K562 (cell line): Measurements from ENCODE around the gene ANKRD34A. TPM values are rescaled to one million over a fixed set of nuclear protein-coding genes. Genes with fewer than 3 reads are reported as not detected.

Source experiments
- NFE2 ChIP-seq: IDR thresholded peaks from 2 replicates; pipeline ENCODE4 v1.6.1; 2014; ENCODE audit warnings: antibody characterized with exemption, low read depth
- NR4A1 ChIP-seq, 2 experiments: fragments of 250-450 bp in 1 of 2; fragments of 450-650 bp in 1 of 2; sonication (Bioruptor Pico) in 1 of 2; IDR thresholded peaks; 2 replicates each; pipeline versions ENCODE4 v1.4.0 to v1.6.1; 2016 to 2020; ENCODE audit warnings: mild to moderate bottlenecking in 2 of 2, missing compliant biosample characterization in 1 of 2, missing genetic modification characterization in 1 of 2, moderate library complexity in 1 of 2
- SRSF9 ChIP-seq: fragments of 200-400 bp; formaldehyde crosslinking; IDR thresholded peaks from 2 replicates; pipeline ENCODE4 v1.6.1; 2017; ENCODE audit warnings: low read depth, low read length, borderline replicate concordance
- TEAD4 ChIP-seq, 2 experiments: sonication (generic) in 1 of 2; formaldehyde crosslinking in 1 of 2; IDR thresholded peaks; 2 replicates each; pipeline versions ENCODE4 v1.6.1 to v1.8.0; 2012 to 2022; ENCODE audit warnings: borderline replicate concordance in 1 of 2, inconsistent platforms in 1 of 2, low read length in 1 of 2, mild to moderate bottlenecking in 1 of 2, missing genetic modification reagents in 1 of 2
- ZBTB49 ChIP-seq: sonication (generic); formaldehyde crosslinking; IDR thresholded peaks from 2 replicates; pipeline ENCODE4 v1.8.0; 2022; ENCODE audit warnings: missing genetic modification reagents, mild to moderate bottlenecking, borderline replicate concordance
- polyA plus RNA-seq, 8 experiments: library from polyadenylated mRNA; depleted of rRNA in 4 of 8; stranded (reverse) in 5 of 8; unstranded in 3 of 8; fragments of >200 nt; fragmentation: Nextera tagmentation in 2 of 8; fragmentation: Illumina TruSeq in 1 of 8; extraction: Ambion mirVana in 2 of 8; extraction: Trizol in 1 of 8; gene quantifications; 2 replicates each; pipeline versions ENCODE4 v1.2.1 to v1.2.3, GENCODE V29; 2011 to 2014; ENCODE audit warnings: inconsistent platforms in 1 of 8, missing spikeins in 1 of 8
- total RNA-seq, 7 experiments: library from RNA; depleted of rRNA in 6 of 7; stranded (reverse); fragments of >200 nt in 6 of 7; fragmentation: Illumina TruSeq in 2 of 7; extraction: Trizol in 2 of 7; gene quantifications; 2 replicates each; pipeline versions ENCODE4 v1.2.1 to v1.2.3, GENCODE V29; 2011 to 2021; ENCODE audit warnings: low replicate concordance in 1 of 7
- TF ChIP-seq, protein P1 (sequence below): fragments of 450-650 bp; IDR thresholded peaks from 2 replicates; pipeline ENCODE4 v1.6.1; 2016; ENCODE audit warnings: mild to moderate bottlenecking, moderate library complexity
- TF ChIP-seq, protein P2 (sequence below), 2 experiments: fragments of 450-650 bp in 1 of 2; IDR thresholded peaks; 2 replicates each; pipeline ENCODE4 v1.6.1; 2011 to 2017; ENCODE audit warnings: low read depth in 2 of 2, antibody characterized with exemption in 1 of 2, borderline replicate concordance in 1 of 2, low read length in 1 of 2, mild to moderate bottlenecking in 1 of 2, mixed read lengths in 1 of 2; ENCODE audit not compliant: control insufficient read depth in 1 of 2

The ANKRD34A gene
- total and polyA plus RNA-seq, 9 of the 15 experiments (the other 6 are each of a cell fraction or from before 2014, with no cell fraction given) = 0.06 to 1.6 (median 0.43) TPM

DNA sequence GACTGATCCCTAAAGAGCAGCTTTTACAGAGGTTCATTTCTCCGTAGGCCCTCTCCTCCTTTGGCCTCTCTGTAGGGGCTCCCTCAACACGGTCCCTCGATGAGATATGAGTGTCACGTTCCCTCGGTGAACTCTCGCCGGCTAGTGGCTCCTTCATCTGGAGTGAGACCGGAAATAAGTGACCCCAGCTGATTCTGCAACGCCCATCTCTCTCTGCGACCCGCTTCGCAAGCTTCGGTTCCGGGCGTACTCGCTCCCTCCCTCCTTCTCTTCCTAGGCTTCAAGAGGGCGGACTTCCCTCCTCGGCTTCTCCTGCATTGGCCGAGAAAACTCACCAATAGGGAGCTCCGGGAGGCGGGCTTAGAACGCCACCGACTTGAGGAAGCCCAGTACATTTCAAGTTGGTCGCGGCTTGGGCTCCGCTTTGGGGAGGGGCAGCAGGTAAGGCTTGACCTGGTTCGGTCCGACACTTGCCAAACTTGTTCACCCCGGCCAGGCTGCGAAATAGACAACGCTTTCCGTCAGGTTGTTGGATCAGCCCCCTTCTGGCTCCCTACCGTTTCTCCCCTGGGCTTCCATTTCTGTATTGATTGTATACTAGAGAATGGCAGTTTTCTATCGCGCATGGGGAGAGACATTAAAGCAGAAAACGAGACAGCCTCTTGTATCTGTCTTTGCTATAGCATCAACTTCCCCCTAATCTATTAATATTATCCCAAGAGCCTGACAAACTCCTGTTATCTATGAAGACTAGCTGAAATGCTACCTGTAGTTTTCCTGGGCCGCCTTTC lies at the start of gene ANKRD34A, which contains the start of gene POLR3GL (continued):
- TF ChIP-seq, protein P1, sequence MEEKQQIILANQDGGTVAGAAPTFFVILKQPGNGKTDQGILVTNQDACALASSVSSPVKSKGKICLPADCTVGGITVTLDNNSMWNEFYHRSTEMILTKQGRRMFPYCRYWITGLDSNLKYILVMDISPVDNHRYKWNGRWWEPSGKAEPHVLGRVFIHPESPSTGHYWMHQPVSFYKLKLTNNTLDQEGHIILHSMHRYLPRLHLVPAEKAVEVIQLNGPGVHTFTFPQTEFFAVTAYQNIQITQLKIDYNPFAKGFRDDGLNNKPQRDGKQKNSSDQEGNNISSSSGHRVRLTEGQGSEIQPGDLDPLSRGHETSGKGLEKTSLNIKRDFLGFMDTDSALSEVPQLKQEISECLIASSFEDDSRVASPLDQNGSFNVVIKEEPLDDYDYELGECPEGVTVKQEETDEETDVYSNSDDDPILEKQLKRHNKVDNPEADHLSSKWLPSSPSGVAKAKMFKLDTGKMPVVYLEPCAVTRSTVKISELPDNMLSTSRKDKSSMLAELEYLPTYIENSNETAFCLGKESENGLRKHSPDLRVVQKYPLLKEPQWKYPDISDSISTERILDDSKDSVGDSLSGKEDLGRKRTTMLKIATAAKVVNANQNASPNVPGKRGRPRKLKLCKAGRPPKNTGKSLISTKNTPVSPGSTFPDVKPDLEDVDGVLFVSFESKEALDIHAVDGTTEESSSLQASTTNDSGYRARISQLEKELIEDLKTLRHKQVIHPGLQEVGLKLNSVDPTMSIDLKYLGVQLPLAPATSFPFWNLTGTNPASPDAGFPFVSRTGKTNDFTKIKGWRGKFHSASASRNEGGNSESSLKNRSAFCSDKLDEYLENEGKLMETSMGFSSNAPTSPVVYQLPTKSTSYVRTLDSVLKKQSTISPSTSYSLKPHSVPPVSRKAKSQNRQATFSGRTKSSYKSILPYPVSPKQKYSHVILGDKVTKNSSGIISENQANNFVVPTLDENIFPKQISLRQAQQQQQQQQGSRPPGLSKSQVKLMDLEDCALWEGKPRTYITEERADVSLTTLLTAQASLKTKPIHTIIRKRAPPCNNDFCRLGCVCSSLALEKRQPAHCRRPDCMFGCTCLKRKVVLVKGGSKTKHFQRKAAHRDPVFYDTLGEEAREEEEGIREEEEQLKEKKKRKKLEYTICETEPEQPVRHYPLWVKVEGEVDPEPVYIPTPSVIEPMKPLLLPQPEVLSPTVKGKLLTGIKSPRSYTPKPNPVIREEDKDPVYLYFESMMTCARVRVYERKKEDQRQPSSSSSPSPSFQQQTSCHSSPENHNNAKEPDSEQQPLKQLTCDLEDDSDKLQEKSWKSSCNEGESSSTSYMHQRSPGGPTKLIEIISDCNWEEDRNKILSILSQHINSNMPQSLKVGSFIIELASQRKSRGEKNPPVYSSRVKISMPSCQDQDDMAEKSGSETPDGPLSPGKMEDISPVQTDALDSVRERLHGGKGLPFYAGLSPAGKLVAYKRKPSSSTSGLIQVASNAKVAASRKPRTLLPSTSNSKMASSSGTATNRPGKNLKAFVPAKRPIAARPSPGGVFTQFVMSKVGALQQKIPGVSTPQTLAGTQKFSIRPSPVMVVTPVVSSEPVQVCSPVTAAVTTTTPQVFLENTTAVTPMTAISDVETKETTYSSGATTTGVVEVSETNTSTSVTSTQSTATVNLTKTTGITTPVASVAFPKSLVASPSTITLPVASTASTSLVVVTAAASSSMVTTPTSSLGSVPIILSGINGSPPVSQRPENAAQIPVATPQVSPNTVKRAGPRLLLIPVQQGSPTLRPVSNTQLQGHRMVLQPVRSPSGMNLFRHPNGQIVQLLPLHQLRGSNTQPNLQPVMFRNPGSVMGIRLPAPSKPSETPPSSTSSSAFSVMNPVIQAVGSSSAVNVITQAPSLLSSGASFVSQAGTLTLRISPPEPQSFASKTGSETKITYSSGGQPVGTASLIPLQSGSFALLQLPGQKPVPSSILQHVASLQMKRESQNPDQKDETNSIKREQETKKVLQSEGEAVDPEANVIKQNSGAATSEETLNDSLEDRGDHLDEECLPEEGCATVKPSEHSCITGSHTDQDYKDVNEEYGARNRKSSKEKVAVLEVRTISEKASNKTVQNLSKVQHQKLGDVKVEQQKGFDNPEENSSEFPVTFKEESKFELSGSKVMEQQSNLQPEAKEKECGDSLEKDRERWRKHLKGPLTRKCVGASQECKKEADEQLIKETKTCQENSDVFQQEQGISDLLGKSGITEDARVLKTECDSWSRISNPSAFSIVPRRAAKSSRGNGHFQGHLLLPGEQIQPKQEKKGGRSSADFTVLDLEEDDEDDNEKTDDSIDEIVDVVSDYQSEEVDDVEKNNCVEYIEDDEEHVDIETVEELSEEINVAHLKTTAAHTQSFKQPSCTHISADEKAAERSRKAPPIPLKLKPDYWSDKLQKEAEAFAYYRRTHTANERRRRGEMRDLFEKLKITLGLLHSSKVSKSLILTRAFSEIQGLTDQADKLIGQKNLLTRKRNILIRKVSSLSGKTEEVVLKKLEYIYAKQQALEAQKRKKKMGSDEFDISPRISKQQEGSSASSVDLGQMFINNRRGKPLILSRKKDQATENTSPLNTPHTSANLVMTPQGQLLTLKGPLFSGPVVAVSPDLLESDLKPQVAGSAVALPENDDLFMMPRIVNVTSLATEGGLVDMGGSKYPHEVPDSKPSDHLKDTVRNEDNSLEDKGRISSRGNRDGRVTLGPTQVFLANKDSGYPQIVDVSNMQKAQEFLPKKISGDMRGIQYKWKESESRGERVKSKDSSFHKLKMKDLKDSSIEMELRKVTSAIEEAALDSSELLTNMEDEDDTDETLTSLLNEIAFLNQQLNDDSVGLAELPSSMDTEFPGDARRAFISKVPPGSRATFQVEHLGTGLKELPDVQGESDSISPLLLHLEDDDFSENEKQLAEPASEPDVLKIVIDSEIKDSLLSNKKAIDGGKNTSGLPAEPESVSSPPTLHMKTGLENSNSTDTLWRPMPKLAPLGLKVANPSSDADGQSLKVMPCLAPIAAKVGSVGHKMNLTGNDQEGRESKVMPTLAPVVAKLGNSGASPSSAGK = no peak
- TF ChIP-seq ZBTB49 (CRISPR knock-in tag) (no peak), SRSF9 (no peak), NFE2 (no peak), TEAD4 (IDR thresholded peaks at IDR 0.05; ENCODE audit: low read length) (no peak), TEAD4 (CRISPR knock-in tag; IDR thresholded peaks at IDR 0.05; ENCODE audit: borderline replicate concordance) (no peak), NR4A1 (CRISPR knock-in tag; IDR thresholded peaks at IDR 0.05) (no peak), NR4A1 (tag; IDR thresholded peaks at IDR 0.05) (no peak)
- TF ChIP-seq, protein P2, sequence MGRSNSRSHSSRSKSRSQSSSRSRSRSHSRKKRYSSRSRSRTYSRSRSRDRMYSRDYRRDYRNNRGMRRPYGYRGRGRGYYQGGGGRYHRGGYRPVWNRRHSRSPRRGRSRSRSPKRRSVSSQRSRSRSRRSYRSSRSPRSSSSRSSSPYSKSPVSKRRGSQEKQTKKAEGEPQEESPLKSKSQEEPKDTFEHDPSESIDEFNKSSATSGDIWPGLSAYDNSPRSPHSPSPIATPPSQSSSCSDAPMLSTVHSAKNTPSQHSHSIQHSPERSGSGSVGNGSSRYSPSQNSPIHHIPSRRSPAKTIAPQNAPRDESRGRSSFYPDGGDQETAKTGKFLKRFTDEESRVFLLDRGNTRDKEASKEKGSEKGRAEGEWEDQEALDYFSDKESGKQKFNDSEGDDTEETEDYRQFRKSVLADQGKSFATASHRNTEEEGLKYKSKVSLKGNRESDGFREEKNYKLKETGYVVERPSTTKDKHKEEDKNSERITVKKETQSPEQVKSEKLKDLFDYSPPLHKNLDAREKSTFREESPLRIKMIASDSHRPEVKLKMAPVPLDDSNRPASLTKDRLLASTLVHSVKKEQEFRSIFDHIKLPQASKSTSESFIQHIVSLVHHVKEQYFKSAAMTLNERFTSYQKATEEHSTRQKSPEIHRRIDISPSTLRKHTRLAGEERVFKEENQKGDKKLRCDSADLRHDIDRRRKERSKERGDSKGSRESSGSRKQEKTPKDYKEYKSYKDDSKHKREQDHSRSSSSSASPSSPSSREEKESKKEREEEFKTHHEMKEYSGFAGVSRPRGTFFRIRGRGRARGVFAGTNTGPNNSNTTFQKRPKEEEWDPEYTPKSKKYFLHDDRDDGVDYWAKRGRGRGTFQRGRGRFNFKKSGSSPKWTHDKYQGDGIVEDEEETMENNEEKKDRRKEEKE (IDR thresholded peaks at IDR 0.05; ENCODE audit: borderline replicate concordance in 1 of 2, control insufficient read depth in 1 of 2, low read depth in 2 of 2, low read length in 1 of 2) = no peak
